Thoracic aorta (tissue), 2 donors: ENCODE data around the gene BRSK2. TPM values are rescaled to one million over a fixed set of nuclear protein-coding genes. Genes with fewer than 3 reads are reported as not detected.
"Not testable (repeated sequence)": the region's sequence is repeated elsewhere in the genome, so short reads cannot be mapped to it uniquely, and the experiment has no call there.

Experiments used
- ATAC-seq: fragments of 150-250 bp; one replicate; pipeline ENCODE4 v1.8.0; 2017; ENCODE audit warnings: low read depth; ENCODE audit not compliant: insufficient number of reproducible peaks, low FRiP score
- DNase-seq: peaks from one replicate; pipeline ENCODE4 v3.0.0-alpha.2; 2020; ENCODE audit warnings: low spot score
- H3K27ac ChIP-seq, 2 donors: fragments of 200-600 bp; sonication (generic); 1 replicate in 1 of 2; 2 replicates in 1 of 2; pipeline ENCODE4 v1.5.1; 2016; ENCODE audit warnings: mild to moderate bottlenecking in 2 of 2, moderate library complexity in 2 of 2
- H3K27me3 ChIP-seq: fragments of 200-600 bp; sonication (generic); replicated peaks from 2 replicates; pipeline ENCODE4 v1.6.0; 2016; ENCODE audit warnings: mild to moderate bottlenecking; ENCODE audit not compliant: insufficient read depth
- H3K36me3 ChIP-seq: fragments of 200-600 bp; sonication (generic); one replicate; pipeline ENCODE4 v1.5.1; 2016
- H3K4me1 ChIP-seq, 2 donors: fragments of 200-600 bp; sonication (generic); 1 replicate in 1 of 2; 2 replicates in 1 of 2; pipeline versions ENCODE4 v1.5.1 to v1.6.0; 2016; ENCODE audit warnings: low read depth in 2 of 2, mild to moderate bottlenecking in 1 of 2; ENCODE audit not compliant: control insufficient read depth in 1 of 2
- H3K4me3 ChIP-seq: fragments of 200-600 bp; sonication (generic); 2 replicates; pipeline ENCODE4 v1.5.1; 2016; ENCODE audit warnings: mild to moderate bottlenecking
- H3K9me3 ChIP-seq: fragments of 200-600 bp; sonication (generic); 2 replicates; pipeline ENCODE4 v1.5.1; 2016
- CTCF ChIP-seq: fragments of 200-600 bp; sonication (generic); IDR thresholded peaks from one replicate; pipeline ENCODE4 v1.5.1; 2019; ENCODE audit warnings: antibody characterized with exemption
- total RNA-seq, 2 donors: library from RNA; depleted of rRNA; stranded (reverse); fragments of >200 nt; gene quantifications; one replicate each; pipeline versions ENCODE4 v1.1.0 to v1.2.3, GENCODE V29; 2016

The BRSK2 gene
- total RNA-seq, 2 donors from 2014 or later, result 1.2 TPM; not detected in 1

DNA sequence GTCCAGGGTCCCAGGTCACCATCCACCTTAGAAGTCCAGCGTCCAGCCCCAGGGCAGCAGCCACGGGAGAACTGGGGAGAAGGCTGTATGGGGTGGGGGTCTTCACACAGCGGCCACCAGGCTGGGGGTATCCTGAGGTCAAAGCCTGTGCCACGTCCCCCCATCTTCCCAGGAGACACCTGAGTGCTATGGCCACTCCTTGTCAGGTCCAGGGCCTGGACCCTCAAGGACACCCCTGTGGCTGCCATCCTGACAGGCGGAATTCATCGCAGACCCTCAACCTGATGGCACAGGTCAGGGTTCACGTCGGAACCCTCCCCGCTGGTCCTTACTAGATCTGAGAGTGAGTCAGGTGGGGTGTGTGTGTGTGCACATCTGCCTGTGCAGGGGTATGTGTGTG is 18.6 kb downstream of the BRSK2 start:
- ATAC-seq (no peak), DNase-seq (no peak)
- Histone ChIP-seq H3K9me3 (no peaks in the 10 kb centered on the region), H3K4me3 (no peak overlapping the region), H3K4me1 (no peaks in the 10 kb centered on the region), H3K27ac (no peak overlapping the region), H3K36me3 (no peaks in the 10 kb centered on the region), H3K27me3 (no peaks in the 10 kb centered on the region)
- no peak for TF ChIP-seq CTCF

DNA sequence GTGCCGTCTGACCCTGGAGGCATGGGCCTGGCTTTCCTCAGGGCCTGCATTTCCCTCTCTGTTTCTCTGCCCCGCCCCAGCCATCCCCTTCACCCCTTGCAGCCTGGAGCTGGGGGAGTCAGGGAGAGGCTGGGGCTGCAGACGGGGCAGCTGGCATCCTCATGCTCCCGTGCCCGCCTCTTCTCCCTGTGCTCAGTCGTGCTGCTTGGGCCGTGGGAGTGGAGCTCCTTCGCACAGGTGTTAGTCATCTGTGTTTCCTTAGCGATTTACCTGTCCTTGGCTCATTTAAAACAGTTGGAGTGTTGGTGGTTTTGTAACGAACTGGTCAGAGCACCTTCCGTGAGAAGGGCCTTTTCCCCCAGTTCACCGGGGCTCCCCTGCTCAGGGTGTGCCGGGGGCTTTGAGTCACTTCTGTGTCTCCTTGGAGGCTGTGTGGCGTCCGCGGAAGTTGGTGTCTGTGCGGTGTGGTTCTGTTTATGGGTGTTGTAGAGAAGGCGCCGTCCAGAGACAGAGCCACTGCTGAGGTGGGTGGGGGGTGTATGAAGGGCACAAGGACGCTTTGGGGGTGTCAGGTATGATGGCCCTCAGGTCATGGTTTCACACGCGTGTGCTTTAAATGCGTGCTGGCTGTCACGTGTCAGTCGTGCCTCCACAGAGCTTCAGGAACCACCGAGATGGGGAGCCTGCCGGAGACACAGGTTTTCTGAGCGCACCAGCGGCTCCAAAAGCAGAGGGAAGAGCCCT is 19.5 kb downstream of the BRSK2 start:
- no peak for TF ChIP-seq CTCF

GRCh38 chr11:1409852-1410125 is 20.1 kb downstream of the BRSK2 start:
- not testable (repeated sequence) for H3K9me3 ChIP-seq, DNase-seq, H3K27ac ChIP-seq, H3K4me1 ChIP-seq, ATAC-seq, H3K36me3 ChIP-seq, H3K4me3 ChIP-seq, H3K27me3 ChIP-seq

More for the DNA sequence above, 19.5 kb downstream of the BRSK2 start:
- H3K36me3 ChIP-seq, result no peaks in the 10 kb centered on the region
- H3K27ac ChIP-seq, result no peak overlapping the region
- DNase-seq (no peak), ATAC-seq (no peak)
- no peaks in the 10 kb centered on the region for H3K4me1 ChIP-seq
- no peak overlapping the region for H3K4me3 ChIP-seq
- no peaks in the 10 kb centered on the region for H3K27me3 ChIP-seq
- no peaks in the 10 kb centered on the region for H3K9me3 ChIP-seq

GRCh38 chr11:1410366-1411291 is 20.9 kb downstream of the BRSK2 start:
- H3K9me3 ChIP-seq, result no peaks in the 10 kb centered on the region
- H3K27me3 ChIP-seq, result no peaks in the 10 kb centered on the region
- no peak for ATAC-seq
- no peaks in the 10 kb centered on the region for H3K36me3 ChIP-seq
- H3K4me1 ChIP-seq, result no peaks in the 10 kb centered on the region
- no peak overlapping the region for H3K27ac ChIP-seq
- H3K4me3 ChIP-seq, result no peak overlapping the region
- DNase-seq, result no peak
- no peak for TF ChIP-seq CTCF

- Histone ChIP-seq H3K36me3 (no peaks in the 10 kb centered on the region), H3K27me3 (no peaks in the 10 kb centered on the region), H3K27ac (no peak overlapping the region), H3K4me3 (no peak overlapping the region), H3K4me1 (no peaks in the 10 kb centered on the region), H3K9me3 (no peaks in the 10 kb centered on the region)
- TF ChIP-seq CTCF, result no peak
- no peak for ATAC-seq
- no peak for DNase-seq
Observed at GRCh38 chr11:1411301-1411700, 21.6 kb downstream of the BRSK2 start.

DNA sequence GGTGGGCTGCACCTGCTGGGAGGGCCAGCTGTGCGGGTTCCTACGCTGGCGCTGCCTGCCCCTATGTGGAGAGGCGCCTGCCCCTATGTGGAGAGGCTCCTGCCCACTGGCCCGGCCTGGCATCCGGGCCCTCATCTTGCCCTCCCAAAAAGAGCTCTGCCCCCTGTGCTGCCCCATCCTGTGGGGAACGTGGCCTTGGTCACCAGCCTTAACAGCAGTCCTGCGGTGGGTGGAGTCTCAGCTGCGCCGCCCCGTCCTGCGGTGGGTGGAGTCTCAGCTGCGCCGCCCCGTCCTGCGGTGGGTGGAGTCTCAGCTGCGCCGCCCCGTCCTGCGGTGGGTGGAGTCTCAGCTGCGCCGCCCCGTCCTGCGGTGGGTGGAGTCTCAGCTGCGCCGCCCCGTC is 22.0 kb downstream of the BRSK2 start:
- not testable (repeated sequence) for H3K27me3 ChIP-seq, H3K27ac ChIP-seq, DNase-seq, ATAC-seq, H3K4me3 ChIP-seq, H3K36me3 ChIP-seq, H3K4me1 ChIP-seq, H3K9me3 ChIP-seq
